GM12878 (cell line): ENCODE measurements around the gene NR0B1. TPM values are rescaled to one million over a fixed set of nuclear protein-coding genes. Genes with fewer than 3 reads are reported as not detected.

ENCODE experiments used
- ATAC-seq: fragments of 200-7000 bp; cut with Tn5 transposase; 3 replicates; pipeline ENCODE4 v1.9.1; 2020; ENCODE audit warnings: mild to moderate bottlenecking, moderate library complexity
- BruUV-seq: library from RNA; stranded (reverse); fragments of 400-500 nt; replicated peaks from 2 replicates; lab custom pipeline; 2021; lab: Mats Ljungman, UMichigan
- CTCF ChIA-PET: fragments of 300-600 bp; sonication (Branson Sonifier 250); formaldehyde crosslinking; extraction: SDS; loops from one replicate; lab custom pipeline; 2021; ENCODE audit warnings: inconsistent platforms; lab: Yijun Ruan, JAX
- POLR2A ChIA-PET: fragments of 350-600 bp; formaldehyde crosslinking; extraction: SDS; loops from one replicate; lab custom pipeline; 2021; ENCODE audit warnings: inconsistent platforms; lab: Charles Lee
- RAD21 ChIA-PET: fragments of 300-600 bp; sonication (Branson Sonifier 250); formaldehyde crosslinking; loops from one replicate; lab custom pipeline; 2023; ENCODE audit warnings: antibody characterized with exemption; ENCODE audit not compliant: unreplicated experiment; lab: Charles Lee
- SMC1A ChIA-PET: fragments of 300-600 bp; sonication (Branson Sonifier 250); formaldehyde crosslinking; loops from one replicate; lab custom pipeline; 2023; ENCODE audit not compliant: unreplicated experiment, uncharacterized antibody; lab: Charles Lee
- DNase-seq: peaks from one replicate; pipeline ENCODE4 v3.0.0-alpha.2; 2011; ENCODE audit warnings: low read depth, low spot score
- FAIRE-seq: peaks from 3 replicates; lab custom pipeline; 2011; peaks lifted over from hg19 to GRCh38; lab: Jason Lieb, UNC
- H2AFZ ChIP-seq: 2 replicates; pipeline ENCODE4 v1.6.0; 2011; ENCODE audit warnings: low read depth, low read length, control low read depth; ENCODE audit not compliant: control insufficient read depth
- H3K27ac ChIP-seq: 2 replicates; pipeline ENCODE4 v1.5.1; 2011; ENCODE audit warnings: control low read depth; ENCODE audit not compliant: control insufficient read depth, insufficient read depth
- H3K27me3 ChIP-seq, 2 experiments: replicated peaks in 1 of 2; 2 replicates each; pipeline versions ENCODE4 v1.6.0 to v1.6.1; 2011; ENCODE audit warnings: low read length in 1 of 2; ENCODE audit not compliant: control insufficient read depth in 2 of 2, insufficient read depth in 2 of 2
- H3K36me3 ChIP-seq, 2 experiments: 2 replicates each; pipeline ENCODE4 v1.5.1; 2011; ENCODE audit warnings: low read length in 1 of 2; ENCODE audit not compliant: control insufficient read depth in 2 of 2, insufficient read depth in 2 of 2
- H3K4me1 ChIP-seq: 2 replicates; pipeline ENCODE4 v1.6.1; 2011; ENCODE audit warnings: mild to moderate bottlenecking, low read length, moderate library complexity, mixed read lengths; ENCODE audit not compliant: control insufficient read depth, insufficient read depth
- H3K4me2 ChIP-seq: 2 replicates; pipeline ENCODE4 v1.6.0; 2011; ENCODE audit warnings: control low read depth; ENCODE audit not compliant: control insufficient read depth, insufficient read depth
- H3K4me3 ChIP-seq: fragments of 200-600 bp; sonication (generic); 2 replicates; pipeline ENCODE4 v1.5.1; 2016
- H3K79me2 ChIP-seq: 2 replicates; pipeline ENCODE4 v1.6.0; 2011; ENCODE audit warnings: low read length; ENCODE audit not compliant: control insufficient read depth, insufficient read depth
- H3K9ac ChIP-seq: 2 replicates; pipeline ENCODE4 v1.8.0; 2011; ENCODE audit warnings: low read length, control low read depth, mixed read lengths; ENCODE audit not compliant: control insufficient read depth, insufficient read depth
- H3K9me3 ChIP-seq: replicated peaks from 3 replicates; pipeline ENCODE4 v1.5.1; 2011; ENCODE audit warnings: mild to moderate bottlenecking, low read length; ENCODE audit not compliant: control insufficient read depth, insufficient read depth
- H4K20me1 ChIP-seq: 2 replicates; pipeline ENCODE4 v1.6.0; 2011; ENCODE audit not compliant: control insufficient read depth, insufficient read depth
- CREM ChIP-seq: IDR thresholded peaks from 2 replicates; pipeline ENCODE4 v1.6.1; 2014; ENCODE audit warnings: antibody characterized with exemption, low read depth
- EZH2 ChIP-seq: IDR thresholded peaks from 2 replicates; pipeline ENCODE4 v1.6.1; 2012; ENCODE audit warnings: low read depth, mild to moderate bottlenecking, control low read depth, inconsistent platforms, low read length, borderline replicate concordance; ENCODE audit not compliant: control insufficient read depth
- GATAD2B ChIP-seq: fragments of 450-650 bp; conservative IDR thresholded peaks from 2 replicates; pipeline ENCODE4 v1.6.1; 2017; ENCODE audit warnings: low read depth, mild to moderate bottlenecking, moderate library complexity
- POLR2A ChIP-seq: IDR thresholded peaks from 2 replicates; pipeline ENCODE4 v1.6.1; 2011; ENCODE audit warnings: low read depth, mild to moderate bottlenecking, low read length
- SIX5 ChIP-seq: IDR thresholded peaks from 2 replicates; pipeline ENCODE4 v1.6.1; 2011; ENCODE audit warnings: mild to moderate bottlenecking, low read depth, low read length, moderate library complexity; ENCODE audit not compliant: severe bottlenecking
- SMC3 ChIP-seq: IDR thresholded peaks from 2 replicates; pipeline ENCODE4 v1.6.1; 2011; ENCODE audit warnings: low read length, improper control_type of control experiment, borderline replicate concordance
- SUPT20H ChIP-seq: IDR thresholded peaks from 2 replicates; pipeline ENCODE4 v1.6.1; 2011; ENCODE audit warnings: low read depth, mild to moderate bottlenecking, low read length, moderate library complexity, borderline replicate concordance; ENCODE audit not compliant: control insufficient read depth
- ZNF24 ChIP-seq: fragments of 450-650 bp; IDR thresholded peaks from 2 replicates; pipeline ENCODE4 v1.6.1; 2017; ENCODE audit warnings: antibody characterized with exemption, mild to moderate bottlenecking
- WGBS: methylation state at CpG from one replicate; pipeline ENCODE4 v1.1.6; 2016; ENCODE audit warnings: low lambda C conversion rate; ENCODE audit not compliant: insufficient replicate concordance, insufficient coverage; ENCODE audit errors: missing lambda C conversion rate; 5-methylcytosine and 5-hydroxymethylcytosine counted together
- in situ Hi-C: fragments of 300-500 bp; cut with MboI; formaldehyde crosslinking; loops from 9 replicates; pipeline ENCODE4 v1.14.3; 2018; ENCODE audit warnings: mixed read lengths
- intact Hi-C: fragments of 100-400 bp; cut with micrococcal nuclease; formaldehyde crosslinking; loops from one replicate; pipeline ENCODE4 v1.14.2; 2022; ENCODE audit not compliant: unreplicated experiment
- polyA plus RNA-seq, 11 experiments: library from polyadenylated mRNA; depleted of rRNA in 4 of 11; unstranded in 6 of 11; stranded (reverse) in 5 of 11; fragments of >200 nt; fragmentation: Nextera tagmentation in 4 of 11; fragmentation: Illumina TruSeq in 1 of 11; extraction: Ambion mirVana in 4 of 11; extraction: Trizol in 1 of 11; gene quantifications; 1 replicate in 1 of 11; 2 replicates in 10 of 11; pipeline versions ENCODE4 v1.2.1 to v1.2.3, GENCODE V29; 2011 to 2016; ENCODE audit warnings: inconsistent platforms in 2 of 11, missing spikeins in 2 of 11, low read depth in 1 of 11
- total RNA-seq, 4 experiments: library from RNA; depleted of rRNA in 3 of 4; stranded (reverse); fragments of >200 nt in 3 of 4; fragmentation: Illumina TruSeq in 1 of 4; extraction: Trizol in 1 of 4; gene quantifications; 2 replicates each; pipeline versions ENCODE4 v1.2.1 to v1.2.3, GENCODE V29; 2013 to 2021
- TF ChIP-seq, protein P1 (sequence below): fragments of 450-650 bp; formaldehyde crosslinking; IDR thresholded peaks from 2 replicates; pipeline ENCODE4 v1.5.0; 2022; ENCODE audit warnings: mild to moderate bottlenecking, missing genetic modification characterization

Gene NR0B1
- total and polyA plus RNA-seq, 10 of the 15 experiments (the other 5 are each of a cell fraction or from before 2014, with no cell fraction given): not detected

DNA sequence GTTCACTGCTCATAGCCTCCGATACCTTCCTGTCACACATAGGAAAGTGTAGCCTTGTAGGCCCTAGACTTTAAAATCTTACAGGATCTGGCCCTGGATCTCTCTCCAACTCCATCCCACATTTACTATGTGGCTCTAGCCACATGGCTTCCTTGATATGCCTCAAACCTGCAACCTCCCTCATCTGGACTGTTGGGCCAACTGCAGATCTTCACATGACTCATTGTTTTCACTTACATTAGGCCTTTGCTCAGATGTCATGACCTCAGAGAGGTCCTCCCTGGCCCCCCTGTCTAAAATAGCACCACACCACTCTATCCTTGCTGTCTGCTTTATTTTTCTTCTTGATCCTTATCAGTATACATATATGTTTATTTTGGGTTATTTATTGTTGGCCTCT, 8.1 kb upstream of the NR0B1 start (continued):
- no peak for TF ChIP-seq SMC3
- TF ChIP-seq POLR2A: no peak
- no peak for TF ChIP-seq SUPT20H
- no peak for TF ChIP-seq GATAD2B
- no peak for TF ChIP-seq EZH2
- no peak for TF ChIP-seq ZNF24
- TF ChIP-seq, all 136 proteins: peak for 0

DNA sequence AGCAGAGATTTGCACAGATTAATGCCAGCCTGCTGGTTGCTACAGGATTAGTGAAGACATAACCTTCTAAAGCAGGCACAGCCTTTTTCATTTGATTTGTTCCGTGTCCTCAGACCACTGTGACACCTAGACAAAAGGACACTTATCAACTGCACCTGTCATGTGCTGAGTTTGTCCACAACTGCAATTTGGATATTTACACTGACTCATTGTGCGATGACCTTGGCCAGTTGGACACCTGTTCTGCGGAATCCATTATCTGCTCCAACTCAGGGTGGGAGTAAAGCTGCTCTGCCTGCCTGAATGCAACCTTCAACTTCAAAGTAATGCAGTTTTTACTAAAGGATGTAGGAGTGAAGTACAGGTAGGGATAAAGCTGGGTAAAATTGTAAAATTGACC, 4.1 kb upstream of the NR0B1 start:
- H3K9ac ChIP-seq: no peak overlapping the region
- no peak overlapping the region for H2AFZ ChIP-seq
- RAD21 ChIA-PET: no interaction called here
- no peak for TF ChIP-seq SIX5
- no peak for TF ChIP-seq CREM
- TF ChIP-seq, protein P1, sequence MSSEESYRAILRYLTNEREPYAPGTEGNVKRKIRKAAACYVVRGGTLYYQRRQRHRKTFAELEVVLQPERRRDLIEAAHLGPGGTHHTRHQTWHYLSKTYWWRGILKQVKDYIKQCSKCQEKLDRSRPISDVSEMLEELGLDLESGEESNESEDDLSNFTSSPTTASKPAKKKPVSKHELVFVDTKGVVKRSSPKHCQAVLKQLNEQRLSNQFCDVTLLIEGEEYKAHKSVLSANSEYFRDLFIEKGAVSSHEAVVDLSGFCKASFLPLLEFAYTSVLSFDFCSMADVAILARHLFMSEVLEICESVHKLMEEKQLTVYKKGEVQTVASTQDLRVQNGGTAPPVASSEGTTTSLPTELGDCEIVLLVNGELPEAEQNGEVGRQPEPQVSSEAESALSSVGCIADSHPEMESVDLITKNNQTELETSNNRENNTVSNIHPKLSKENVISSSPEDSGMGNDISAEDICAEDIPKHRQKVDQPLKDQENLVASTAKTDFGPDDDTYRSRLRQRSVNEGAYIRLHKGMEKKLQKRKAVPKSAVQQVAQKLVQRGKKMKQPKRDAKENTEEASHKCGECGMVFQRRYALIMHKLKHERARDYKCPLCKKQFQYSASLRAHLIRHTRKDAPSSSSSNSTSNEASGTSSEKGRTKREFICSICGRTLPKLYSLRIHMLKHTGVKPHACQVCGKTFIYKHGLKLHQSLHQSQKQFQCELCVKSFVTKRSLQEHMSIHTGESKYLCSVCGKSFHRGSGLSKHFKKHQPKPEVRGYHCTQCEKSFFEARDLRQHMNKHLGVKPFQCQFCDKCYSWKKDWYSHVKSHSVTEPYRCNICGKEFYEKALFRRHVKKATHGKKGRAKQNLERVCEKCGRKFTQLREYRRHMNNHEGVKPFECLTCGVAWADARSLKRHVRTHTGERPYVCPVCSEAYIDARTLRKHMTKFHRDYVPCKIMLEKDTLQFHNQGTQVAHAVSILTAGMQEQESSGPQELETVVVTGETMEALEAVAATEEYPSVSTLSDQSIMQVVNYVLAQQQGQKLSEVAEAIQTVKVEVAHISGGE (CRISPR knock-in tag): no peak
- no TSS peak for BruUV-seq
- SMC1A ChIA-PET: no interaction called here
- intact Hi-C loops (no loop called here), in situ Hi-C loops (no loop called here)
- H3K4me3 ChIP-seq: no peak overlapping the region
- no peaks in the 10 kb centered on the region for H4K20me1 ChIP-seq
- FAIRE-seq (no peak), DNase-seq (no peak), ATAC-seq (no peak)
- H3K79me2 ChIP-seq: no peaks in the 10 kb centered on the region
- no peaks in the 10 kb centered on the region for H3K9me3 ChIP-seq
- no peaks in the 10 kb centered on the region; a peak in 2 of 4 replicates for H3K27me3 ChIP-seq
- no peak overlapping the region for H3K27ac ChIP-seq
- H3K36me3 ChIP-seq: no peaks in the 10 kb centered on the region
- POLR2A ChIA-PET: no interaction called here
- no peak overlapping the region for H3K4me2 ChIP-seq
- CTCF ChIA-PET: no interaction called here
- H3K4me1 ChIP-seq: no peaks in the 10 kb centered on the region
- 45% methylated on average over 3 of the region's 3 CpGs for WGBS
